GM18502 (cell line): Measurements from ENCODE around the gene ST6GALNAC2.
"Not testable (repeated sequence)": the region's sequence is repeated elsewhere in the genome, so short reads cannot be mapped to it uniquely, and the experiment has no call there.

ENCODE experiments used
- ATAC-seq: cut with Tn5 transposase; IDR thresholded peaks from one replicate; pipeline ENCODE4 v1.9.1; 2021; ENCODE audit warnings: mild to moderate bottlenecking; ENCODE audit not compliant: unreplicated experiment, poor library complexity

The ST6GALNAC2 gene

GRCh38 chr17:76572201-76572910 lies 13.3 kb downstream of the ST6GALNAC2 start:
- ATAC-seq = no peak

GRCh38 chr17:76570877-76571471 lies 14.7 kb downstream of the ST6GALNAC2 start:
- no peak for ATAC-seq

- ATAC-seq = no peak
These were observed 15.2 kb downstream of the ST6GALNAC2 start for GRCh38 chr17:76570457-76570856.

GRCh38 chr17:76569607-76570279 lies 15.9 kb downstream of the ST6GALNAC2 start:
- ATAC-seq = no peak

- no peak for ATAC-seq
These were observed 16.8 kb downstream of the ST6GALNAC2 start for GRCh38 chr17:76568811-76569221.

- ATAC-seq = no peak
These were observed 17.8 kb downstream of the ST6GALNAC2 start for GRCh38 chr17:76567634-76568432.

- ATAC-seq = no peak
These were observed 18.6 kb downstream of the ST6GALNAC2 start for GRCh38 chr17:76566988-76567431.

GRCh38 chr17:76566613-76566943 lies 19.1 kb downstream of the ST6GALNAC2 start:
- no peak for ATAC-seq

GRCh38 chr17:76565728-76566612 lies 19.7 kb downstream of the ST6GALNAC2 start:
- no peak for ATAC-seq

- ATAC-seq = not testable (repeated sequence)
These were observed 20.5 kb downstream of the ST6GALNAC2 start for GRCh38 chr17:76564991-76565727.

- not testable (repeated sequence) for ATAC-seq
These were observed 22.3 kb downstream of the ST6GALNAC2 start for GRCh38 chr17:76563359-76563758.

GRCh38 chr17:76562734-76563148 lies 22.9 kb downstream of the ST6GALNAC2 start:
- ATAC-seq = no peak

- no peak for ATAC-seq
These were observed 23.8 kb downstream of the ST6GALNAC2 start for GRCh38 chr17:76561799-76562268.

GRCh38 chr17:76561332-76561731 lies 24.3 kb downstream of the ST6GALNAC2 start:
- no peak for ATAC-seq

- no peak for ATAC-seq
These were observed 24.8 kb downstream of the ST6GALNAC2 start for GRCh38 chr17:76560877-76561221.

GRCh38 chr17:76560036-76560876 lies 25.4 kb downstream of the ST6GALNAC2 start:
- ATAC-seq = no peak

GRCh38 chr17:76559460-76559859 lies 26.2 kb downstream of the ST6GALNAC2 start:
- ATAC-seq = not testable (repeated sequence)
